8988T (cell line): ENCODE data around the gene OR6C70.
"Not testable (repeated sequence)": the region's sequence is repeated elsewhere in the genome, so short reads cannot be mapped to it uniquely, and the experiment has no call there.

Experiments used
- DNase-seq: peaks from one replicate; pipeline ENCODE4 v3.0.0; 2011

Gene OR6C70

GRCh38 chr12:55470088-55470829 lies at the start of gene OR6C70:
OR6C70 (minus strand) TSS chr12:55470138; CDS start chr12:55470138, 0 bp downstream.
- DNase-seq = no peak

GRCh38 chr12:55516391-55516790 lies 46.5 kb upstream of the OR6C70 start:
- DNase-seq = no peak

DNA sequence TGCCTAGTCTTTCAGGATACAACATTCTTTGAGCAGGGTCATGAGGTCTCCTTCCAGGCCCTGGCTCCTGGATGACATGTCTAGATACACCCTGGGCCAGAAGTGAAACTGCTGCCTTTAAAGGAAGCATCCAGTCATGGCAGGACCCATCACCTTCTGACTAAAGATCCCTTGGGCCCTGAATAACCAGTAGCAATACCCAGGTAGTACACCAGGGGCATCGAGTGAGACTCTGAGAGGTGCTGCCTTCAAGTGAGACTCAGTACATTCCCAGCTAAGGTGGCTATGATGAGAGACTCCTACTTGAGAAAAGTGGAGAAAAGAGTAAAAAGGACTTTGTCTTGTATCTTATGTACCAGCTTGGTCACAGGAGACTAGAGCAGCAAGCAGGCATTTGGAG lies 45.8 kb upstream of the OR6C70 start:
- no peak for DNase-seq

- no peak for DNase-seq
These were observed 31.7 kb upstream of the OR6C70 start for GRCh38 chr12:55501601-55502000.

DNA sequence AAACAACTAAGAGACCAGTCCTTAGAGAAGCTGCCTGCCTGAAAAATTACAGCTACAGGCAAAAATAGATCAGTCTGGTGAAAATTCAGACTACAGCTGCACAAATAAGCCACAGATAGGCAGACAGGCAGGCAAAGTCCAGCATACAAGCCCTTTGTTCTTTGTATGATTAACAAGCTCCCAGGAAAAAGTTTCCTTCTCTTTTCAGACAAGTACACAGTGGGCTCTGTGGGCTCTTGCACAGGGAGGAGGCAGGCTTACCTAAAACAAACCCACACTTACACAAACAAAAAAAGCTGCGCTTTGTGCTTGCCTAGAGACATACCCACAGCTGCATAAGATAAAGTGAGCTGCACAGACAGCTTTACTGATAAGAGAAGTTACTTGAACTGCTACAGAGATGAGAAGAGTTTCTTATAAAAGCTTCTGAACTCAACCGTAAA lies 29.9 kb upstream of the OR6C70 start:
- DNase-seq = no peak

GRCh38 chr12:55499231-55499630 lies 29.3 kb upstream of the OR6C70 start:
- no peak for DNase-seq

- DNase-seq = no peak
These were observed 25.6 kb upstream of the OR6C70 start for GRCh38 chr12:55495490-55495889.

GRCh38 chr12:55492078-55492477 lies 22.1 kb upstream of the OR6C70 start, which contains the start of gene OR6C68:
OR6C68 (plus strand) TSS chr12:55492378; CDS start chr12:55492378, 0 bp downstream.
- DNase-seq = no peak

GRCh38 chr12:55484284-55484683 lies 14.3 kb upstream of the OR6C70 start:
- DNase-seq = not testable (repeated sequence)

DNA sequence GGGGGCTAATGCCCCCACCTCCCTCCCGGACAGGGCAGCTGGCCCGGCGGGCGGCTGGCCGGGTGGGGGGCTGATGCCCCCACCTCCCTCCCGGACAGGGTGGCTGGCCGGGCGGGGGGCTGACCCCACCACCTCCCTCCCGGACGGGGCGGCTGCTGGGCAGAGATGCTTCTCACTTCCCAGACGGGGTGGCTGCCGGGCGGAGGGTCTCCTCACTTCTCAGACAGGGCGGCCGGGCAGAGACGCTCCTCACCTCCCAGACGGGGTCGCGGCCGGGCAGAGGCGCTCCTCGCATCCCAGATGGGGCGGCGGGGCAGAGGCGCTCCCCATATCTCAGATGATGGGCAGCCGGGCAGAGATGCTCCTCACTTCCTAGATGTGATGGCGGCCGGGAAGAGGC lies 9.2 kb upstream of the OR6C70 start:
- not testable (repeated sequence) for DNase-seq

DNA sequence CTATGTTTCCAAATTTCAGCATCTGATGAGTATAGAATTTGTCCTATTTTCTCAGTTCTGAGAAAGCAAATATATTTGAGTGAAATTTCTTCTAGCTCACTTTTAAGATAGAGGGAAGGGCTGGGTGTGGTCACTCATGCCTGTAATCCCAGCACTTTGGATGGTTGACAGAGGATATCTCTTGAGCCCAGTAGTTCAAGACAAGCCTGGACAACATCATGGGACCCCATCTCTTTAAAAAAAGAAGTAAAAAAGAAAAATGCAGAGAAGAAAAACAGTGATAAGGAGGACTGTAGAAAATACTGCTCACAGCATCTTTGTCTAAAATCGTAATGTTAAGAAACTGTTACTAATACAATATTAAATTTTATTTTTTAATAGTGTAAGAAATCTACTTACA lies 2.3 kb upstream of the OR6C70 start:
- no peak for DNase-seq

- DNase-seq = no peak
These were observed 647 bp downstream of the OR6C70 start for GRCh38 chr12:55469291-55469690.

DNA sequence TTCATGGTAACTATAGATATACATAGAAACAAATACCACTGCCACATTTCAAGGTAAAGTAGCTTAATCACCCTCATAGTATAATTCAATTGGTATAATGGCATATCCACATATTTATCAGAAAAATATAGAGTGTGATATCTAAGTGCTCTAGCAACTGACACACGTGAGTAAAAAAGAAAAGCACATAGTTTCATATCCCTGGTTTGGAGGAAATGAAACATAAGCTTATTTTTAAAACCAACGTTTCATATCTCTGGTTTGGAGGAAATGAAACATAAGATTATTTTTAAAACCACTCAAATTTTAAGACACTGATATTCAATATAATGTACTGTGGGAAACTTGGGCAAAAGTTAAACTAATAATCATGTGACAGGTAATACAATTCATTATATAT lies 2.1 kb downstream of the OR6C70 start:
- no peak for DNase-seq

DNA sequence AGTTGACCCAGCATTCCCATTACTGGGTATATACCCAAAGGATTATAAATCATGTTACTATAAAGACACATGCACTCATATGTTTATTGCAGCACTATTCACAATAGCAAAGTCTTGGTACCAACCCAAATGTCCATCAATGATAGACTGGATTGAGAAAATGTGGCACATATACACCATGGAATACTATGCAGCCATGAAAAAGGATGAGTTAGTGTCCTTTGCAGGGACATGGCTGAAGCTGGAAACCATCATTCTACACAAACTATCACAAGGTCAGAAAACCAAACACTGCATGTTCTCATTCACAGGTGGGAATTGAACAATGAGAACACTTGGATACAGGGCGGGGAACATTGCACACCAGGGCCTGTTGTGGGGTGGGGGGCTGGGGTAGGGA lies 5.0 kb downstream of the OR6C70 start:
- DNase-seq = not testable (repeated sequence)

GRCh38 chr12:55448825-55449224 lies 21.1 kb downstream of the OR6C70 start:
- no peak for DNase-seq

DNA sequence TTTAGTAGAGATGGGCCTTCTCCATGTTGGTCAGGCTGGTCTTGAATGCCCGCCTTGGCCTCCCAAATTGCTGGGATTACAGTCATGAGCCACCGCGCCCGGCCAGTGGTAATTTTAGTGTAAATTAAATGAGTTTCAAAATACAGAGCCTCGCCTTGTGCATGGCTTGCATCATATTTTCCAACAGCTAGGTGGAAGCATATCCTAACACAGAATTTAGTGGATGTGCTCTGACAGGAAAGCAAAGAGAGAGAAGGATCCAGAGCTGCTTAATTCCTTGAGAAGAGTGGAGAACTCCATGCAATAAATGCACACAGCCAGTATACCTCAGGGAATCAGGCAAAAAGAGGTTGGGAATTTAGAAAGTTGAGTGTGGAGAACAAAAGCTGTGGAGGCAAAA lies 23.6 kb downstream of the OR6C70 start:
- no peak for DNase-seq

DNA sequence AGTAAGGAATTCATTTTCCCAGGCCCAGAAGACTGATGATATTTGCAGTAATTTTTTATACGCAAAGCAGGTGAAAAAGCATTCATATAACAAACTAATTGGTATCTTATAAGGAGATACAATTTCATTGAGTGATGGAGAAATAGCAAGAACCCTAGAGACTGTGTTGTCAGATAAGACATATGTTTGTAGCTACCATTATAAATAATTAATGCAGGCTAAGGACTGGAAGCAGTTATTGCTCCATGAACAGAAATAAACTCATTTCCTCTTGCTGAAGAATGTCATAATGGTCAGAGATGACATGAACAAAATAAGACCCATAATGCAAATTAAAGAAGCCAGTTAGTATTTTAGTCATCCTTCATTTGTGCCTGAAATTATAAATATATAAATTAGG lies 24.6 kb downstream of the OR6C70 start:
- DNase-seq = no peak

DNA sequence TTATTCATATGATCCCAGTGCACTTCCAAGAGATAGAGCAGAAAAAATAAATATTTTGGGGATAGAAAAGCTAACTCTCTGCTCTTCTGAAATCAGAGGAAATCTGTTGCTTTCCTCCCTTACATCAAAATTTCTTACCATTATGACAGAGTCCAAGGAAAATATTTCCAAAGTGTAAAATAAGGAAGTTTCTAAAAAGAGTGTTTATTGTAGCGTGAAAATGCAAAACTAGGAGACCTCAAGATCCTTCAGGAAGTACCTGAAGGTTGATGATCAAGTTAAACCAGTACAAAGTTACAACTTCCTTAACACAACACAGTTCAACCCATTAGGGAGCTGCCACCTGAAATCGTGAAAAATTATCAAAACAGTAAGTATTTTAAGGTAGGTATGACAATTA lies 26.2 kb downstream of the OR6C70 start, which contains the start of gene OR6C2:
TSS of gene OR6C2 (plus strand) at position 301 of the 400 bp plus-strand sequence. CDS start 8,138 bp downstream, outside the sequence.
- DNase-seq = no peak

DNA sequence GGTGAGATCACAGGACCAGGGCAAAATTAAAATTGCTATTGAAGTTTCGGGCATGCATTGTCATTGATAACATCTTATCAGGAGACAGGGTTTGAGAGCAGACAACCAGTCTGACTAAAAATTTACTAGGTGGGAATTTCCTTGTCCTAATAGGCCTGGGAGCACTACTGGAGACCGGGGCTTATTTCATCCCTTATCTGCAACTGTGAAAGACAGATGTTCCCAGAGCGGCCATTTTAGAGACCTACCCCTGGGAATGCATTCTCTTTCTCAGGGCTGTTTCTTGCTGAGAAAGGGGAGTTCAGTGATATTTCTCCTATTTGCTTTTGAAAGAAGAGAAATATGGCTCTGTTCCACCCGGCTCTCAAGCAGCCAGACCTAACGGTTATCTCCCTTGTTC lies 28.7 kb downstream of the OR6C70 start:
- DNase-seq = not testable (repeated sequence)

DNA sequence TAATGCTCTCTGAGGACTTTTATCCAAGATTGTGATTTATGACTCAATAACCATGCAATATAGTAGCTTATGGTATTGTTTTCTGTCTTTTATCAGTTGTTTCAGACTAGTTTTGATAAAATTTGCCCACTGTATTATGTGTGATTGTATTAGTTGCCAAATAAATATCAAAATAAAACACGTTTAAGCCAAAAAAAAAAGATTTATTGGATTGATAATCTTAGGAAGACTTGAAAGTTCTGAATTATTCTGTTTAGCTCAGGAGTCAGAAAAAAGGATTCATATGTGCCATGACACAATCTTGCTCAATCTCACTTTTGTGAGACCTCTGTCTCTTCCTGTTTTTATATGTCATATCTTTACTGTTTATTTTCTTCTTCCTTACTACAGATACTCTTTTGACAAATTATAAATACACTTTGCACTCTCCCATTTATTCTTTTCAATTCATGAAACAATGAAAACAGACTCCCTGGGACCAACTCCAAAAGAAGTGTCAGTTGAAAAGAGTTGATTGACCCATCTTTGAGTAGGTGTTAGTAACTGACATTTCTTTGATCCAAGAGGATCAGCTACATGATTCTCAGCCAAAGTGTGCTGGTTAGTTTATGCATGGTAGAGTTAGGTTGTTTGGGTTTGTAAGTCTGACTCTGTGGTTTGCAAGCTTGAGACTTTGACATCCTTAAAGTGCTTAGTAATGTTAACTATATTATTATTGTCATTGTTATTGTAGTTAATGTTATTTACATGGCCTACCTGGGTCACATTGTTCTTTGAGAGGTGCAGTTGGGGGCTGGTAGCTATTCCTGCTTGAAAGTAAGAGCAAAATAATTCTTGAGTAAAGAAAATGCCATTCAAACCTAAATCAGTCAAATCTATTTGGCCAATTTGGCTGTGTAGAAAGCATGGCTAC lies 41.4 kb downstream of the OR6C70 start:
- no peak for DNase-seq

- DNase-seq = no peak
These were observed 44.0 kb downstream of the OR6C70 start, which contains the start of gene OR6C76 for GRCh38 chr12:55425954-55426353. OR6C76 (plus strand) TSS chr12:55426254; CDS start chr12:55426254, 0 bp downstream.

DNA sequence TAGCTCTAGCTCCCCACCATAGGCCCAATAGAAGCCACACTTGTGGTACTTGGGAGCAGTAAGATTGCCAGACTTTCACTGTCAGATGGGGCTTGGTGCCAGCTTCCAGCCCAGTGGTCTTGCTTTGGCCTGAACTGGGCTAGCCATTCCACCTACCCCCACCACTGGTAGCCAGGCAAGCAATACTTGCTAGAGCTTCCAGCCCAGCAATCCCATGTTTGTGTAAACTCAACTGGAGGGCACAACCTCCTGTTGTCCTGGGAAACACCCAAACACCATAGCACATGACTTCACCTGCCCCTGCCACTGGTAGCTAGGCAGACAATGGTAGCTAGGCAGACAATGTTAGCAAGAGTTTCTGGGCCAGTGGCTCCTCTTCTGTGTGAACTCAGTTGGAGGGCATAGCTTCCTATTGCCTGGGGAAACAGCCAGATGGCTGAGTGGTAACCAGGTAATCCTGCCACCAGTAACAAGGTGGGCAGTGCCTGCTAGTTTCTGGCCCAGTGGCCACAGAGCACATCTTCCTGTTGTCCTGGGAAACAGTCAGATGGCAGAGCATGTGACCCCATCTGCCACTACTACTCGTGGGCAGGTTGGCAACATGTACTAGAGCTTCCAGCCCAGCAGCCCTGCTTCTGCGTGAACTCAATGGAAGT lies 49.5 kb downstream of the OR6C70 start:
- DNase-seq = no peak
